Measurements from ENCODE around the gene LGALS9. TPM values are rescaled to one million over a fixed set of nuclear protein-coding genes. Genes with fewer than 3 reads are reported as not detected.
"Not testable (repeated sequence)": the region's sequence is repeated elsewhere in the genome, so short reads cannot be mapped to it uniquely, and the experiment has no call there.

Gene LGALS9
- total RNA-seq, 2 donors from 2014 or later, result 1.6 to 2.9 TPM

- no peak overlapping the region for H3K4me3 Mint-ChIP-seq
These were observed 19.8 kb downstream of the LGALS9 start for GRCh38 chr17:27650836-27651235.

GRCh38 chr17:27651411-27652345 is 20.7 kb downstream of the LGALS9 start:
- Histone ChIP-seq H3K4me3 (ENCODE audit: low read length) (no peak overlapping the region), H3K4me1 (ENCODE audit: control insufficient read depth, insufficient read depth, low read length) (no peaks in the 10 kb centered on the region), H3K36me3 (ENCODE audit: control insufficient read depth, insufficient read depth, low read length) (no peaks in the 10 kb centered on the region), H3K9ac (ENCODE audit: extremely low read depth, low read length, poor library complexity, severe bottlenecking) (no peak overlapping the region), H3K27ac (ENCODE audit: low read depth, low read length) (no peak overlapping the region), H3K9me3 (ENCODE audit: control insufficient read depth, low read length) (no peaks in the 10 kb centered on the region), H3K27me3 (ENCODE audit: control insufficient read depth, insufficient read depth, low read length, poor library complexity, severe bottlenecking) (no peaks in the 10 kb centered on the region)
- H3K27ac Mint-ChIP-seq, result no peak overlapping the region
- peaks cover 15% of the 10 kb centered on the region for H3K4me1 Mint-ChIP-seq
- DNase-seq, result peak; percentile 91
- H3K9me3 Mint-ChIP-seq, result no peaks in the 10 kb centered on the region
- TF ChIP-seq CTCF (conservative IDR thresholded peaks at IDR 0.05), result peak; percentile 92
- no peak overlapping the region for H3K4me3 Mint-ChIP-seq
- 72 to 87% methylated on average over 9 to 16 of the region's 16 CpGs for WGBS, 2 experiments (ENCODE audit: insufficient coverage in 1 of 2, insufficient read length in 1 of 2)
- H3K27me3 Mint-ChIP-seq (ENCODE audit: insufficient read depth), result no peaks in the 10 kb centered on the region
- H3K36me3 Mint-ChIP-seq (ENCODE audit: low read depth), result no peaks in the 10 kb centered on the region

More at GRCh38 chr17:27650836-27651235, 19.8 kb downstream of the LGALS9 start:
- Mint-ChIP-seq H3K36me3 (ENCODE audit: low read depth) (no peaks in the 10 kb centered on the region), H3K27ac (no peak overlapping the region), H3K9me3 (no peaks in the 10 kb centered on the region), H3K27me3 (ENCODE audit: insufficient read depth) (no peaks in the 10 kb centered on the region), H3K4me1 (peaks cover 15% of the 10 kb centered on the region)
- Histone ChIP-seq H3K9ac (ENCODE audit: extremely low read depth, low read length, poor library complexity, severe bottlenecking) (no peak overlapping the region), H3K27me3 (ENCODE audit: control insufficient read depth, insufficient read depth, low read length, poor library complexity, severe bottlenecking) (no peaks in the 10 kb centered on the region), H3K27ac (ENCODE audit: low read depth, low read length) (no peak overlapping the region), H3K9me3 (ENCODE audit: control insufficient read depth, low read length) (no peaks in the 10 kb centered on the region), H3K36me3 (ENCODE audit: control insufficient read depth, insufficient read depth, low read length) (no peaks in the 10 kb centered on the region), H3K4me1 (ENCODE audit: control insufficient read depth, insufficient read depth, low read length) (no peaks in the 10 kb centered on the region), H3K4me3 (ENCODE audit: low read length) (no peak overlapping the region)
- 88 to 89% methylated on average over 10 to 11 of the region's 11 CpGs for WGBS, 2 experiments (ENCODE audit: insufficient coverage in 1 of 2, insufficient read length in 1 of 2)
- TF ChIP-seq CTCF (conservative IDR thresholded peaks at IDR 0.05), result no peak
- no peak for DNase-seq

GRCh38 chr17:27653449-27653971 is 22.5 kb downstream of the LGALS9 start:
- not testable (repeated sequence) for H3K27ac Mint-ChIP-seq; H3K4me3 Mint-ChIP-seq; H3K27me3 ChIP-seq (ENCODE audit: control insufficient read depth, insufficient read depth, low read length, poor library complexity, severe bottlenecking); H3K9ac ChIP-seq (ENCODE audit: extremely low read depth, low read length, poor library complexity, severe bottlenecking); H3K9me3 Mint-ChIP-seq; H3K4me1 ChIP-seq (ENCODE audit: control insufficient read depth, insufficient read depth, low read length); H3K9me3 ChIP-seq (ENCODE audit: control insufficient read depth, low read length); H3K4me3 ChIP-seq (ENCODE audit: low read length); H3K27me3 Mint-ChIP-seq (ENCODE audit: insufficient read depth); DNase-seq; H3K27ac ChIP-seq (ENCODE audit: low read depth, low read length); H3K36me3 Mint-ChIP-seq (ENCODE audit: low read depth); H3K36me3 ChIP-seq (ENCODE audit: control insufficient read depth, insufficient read depth, low read length)
- 84 to 86% methylated on average over 4 to 7 of the region's 9 CpGs for WGBS, 2 experiments (ENCODE audit: insufficient coverage in 1 of 2, insufficient read length in 1 of 2)
- H3K4me1 Mint-ChIP-seq, result peaks cover 15% of the 10 kb centered on the region

Data from endodermal cell (in vitro differentiated cells).